AG10803 (cell line): ENCODE data around the gene PAF1.

Experiments
- DNase-seq: peaks from one replicate; pipeline ENCODE4 v3.0.0; 2010; ENCODE audit warnings: low read depth
- H3K4me3 ChIP-seq: 2 replicates; pipeline ENCODE4 v1.5.1; 2011; ENCODE audit warnings: mild to moderate bottlenecking, low read length, control low read depth
- CTCF ChIP-seq: conservative IDR thresholded peaks from 2 replicates; pipeline ENCODE4 v1.5.1; 2011; ENCODE audit warnings: mild to moderate bottlenecking, low read length, control low read depth, inconsistent platforms

PAF1 gene

GRCh38 chr19:39355253-39355652 lies 35.7 kb downstream of the PAF1 start:
- DNase-seq, result no peak
- TF ChIP-seq CTCF, result no peak
- no peak overlapping the region for H3K4me3 ChIP-seq

GRCh38 chr19:39352381-39353255 lies 38.3 kb downstream of the PAF1 start:
- peak; percentile 82 for DNase-seq
- TF ChIP-seq CTCF, result no peak
- no peak overlapping the region; the same call in 1 of the 2 replicates for H3K4me3 ChIP-seq

GRCh38 chr19:39351537-39352064 lies 39.3 kb downstream of the PAF1 start:
- no peak overlapping the region for H3K4me3 ChIP-seq
- TF ChIP-seq CTCF, result no peak; the same call in 1 of the 2 replicates
- peak; percentile 36 for DNase-seq

- TF ChIP-seq CTCF, result no peak
- no peak overlapping the region for H3K4me3 ChIP-seq
- DNase-seq, result no peak
Observed at GRCh38 chr19:39350156-39350555, 40.8 kb downstream of the PAF1 start.

GRCh38 chr19:39349326-39349725 lies 41.6 kb downstream of the PAF1 start:
- no peak for TF ChIP-seq CTCF
- DNase-seq, result no peak
- H3K4me3 ChIP-seq, result no peak overlapping the region

GRCh38 chr19:39347332-39348164 lies 43.4 kb downstream of the PAF1 start:
- H3K4me3 ChIP-seq, result no peak overlapping the region
- TF ChIP-seq CTCF, result no peak
- DNase-seq, result no peak
